Fibroblast of lung (primary cell): ENCODE data around the gene ATP11A.

Experiments used
- CTCF ChIP-seq, 2 donors: IDR thresholded peaks in 1 of 2; conservative IDR thresholded peaks in 1 of 2; 1 replicate in 1 of 2; 2 replicates in 1 of 2; pipeline ENCODE4 v1.5.1; 2011 to 2012; ENCODE audit warnings: low read length in 2 of 2, control low read depth in 1 of 2, inconsistent platforms in 1 of 2, low read depth in 1 of 2, mild to moderate bottlenecking in 1 of 2
- EZH2 ChIP-seq: IDR thresholded peaks from 2 replicates; pipeline ENCODE4 v1.5.1; 2012; ENCODE audit warnings: low read length, control low read depth, mild to moderate bottlenecking; ENCODE audit errors: missing control alignments

GRCh38 chr13:112889351-112890290 lies 199.8 kb downstream of the ATP11A start:
- TF ChIP-seq EZH2 (no peak), CTCF (conservative IDR thresholded peaks at IDR 0.05 in 1 of 2, IDR thresholded peaks at IDR 0.05 in 1 of 2; ENCODE audit: low read depth in 1 of 2, low read length in 2 of 2) (no peak)
